ENCODE measurements around the gene ERC2.

GRCh38 chr3:55702822-55703221 lies 765.4 kb downstream of the ERC2 start:
- TF ChIP-seq, protein P1, sequence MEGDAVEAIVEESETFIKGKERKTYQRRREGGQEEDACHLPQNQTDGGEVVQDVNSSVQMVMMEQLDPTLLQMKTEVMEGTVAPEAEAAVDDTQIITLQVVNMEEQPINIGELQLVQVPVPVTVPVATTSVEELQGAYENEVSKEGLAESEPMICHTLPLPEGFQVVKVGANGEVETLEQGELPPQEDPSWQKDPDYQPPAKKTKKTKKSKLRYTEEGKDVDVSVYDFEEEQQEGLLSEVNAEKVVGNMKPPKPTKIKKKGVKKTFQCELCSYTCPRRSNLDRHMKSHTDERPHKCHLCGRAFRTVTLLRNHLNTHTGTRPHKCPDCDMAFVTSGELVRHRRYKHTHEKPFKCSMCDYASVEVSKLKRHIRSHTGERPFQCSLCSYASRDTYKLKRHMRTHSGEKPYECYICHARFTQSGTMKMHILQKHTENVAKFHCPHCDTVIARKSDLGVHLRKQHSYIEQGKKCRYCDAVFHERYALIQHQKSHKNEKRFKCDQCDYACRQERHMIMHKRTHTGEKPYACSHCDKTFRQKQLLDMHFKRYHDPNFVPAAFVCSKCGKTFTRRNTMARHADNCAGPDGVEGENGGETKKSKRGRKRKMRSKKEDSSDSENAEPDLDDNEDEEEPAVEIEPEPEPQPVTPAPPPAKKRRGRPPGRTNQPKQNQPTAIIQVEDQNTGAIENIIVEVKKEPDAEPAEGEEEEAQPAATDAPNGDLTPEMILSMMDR (IDR thresholded peaks at IDR 0.05), result no peak
- no peak for TF ChIP-seq POLR2A (IDR thresholded peaks at IDR 0.05)

All from breast epithelium (tissue), 3 donors.